OCI-LY7 (cell line): ENCODE measurements around the gene LPP.

Source experiments
- EZH2phosphoT487 ChIP-seq: fragments of 200-600 bp; sonication (generic); IDR thresholded peaks from 2 replicates; pipeline ENCODE4 v1.6.1; 2018; ENCODE audit warnings: low read depth, borderline replicate concordance, mild to moderate bottlenecking, mixed run types, antibody characterized with exemption, low read length, moderate library complexity, mixed read lengths
- TF ChIP-seq, protein P1 (sequence below): fragments of 200-600 bp; sonication (generic); conservative IDR thresholded peaks from 2 replicates; pipeline ENCODE4 v1.5.1; 2014; ENCODE audit warnings: mild to moderate bottlenecking, antibody characterized with exemption, low read length, moderate library complexity, mixed read lengths

DNA sequence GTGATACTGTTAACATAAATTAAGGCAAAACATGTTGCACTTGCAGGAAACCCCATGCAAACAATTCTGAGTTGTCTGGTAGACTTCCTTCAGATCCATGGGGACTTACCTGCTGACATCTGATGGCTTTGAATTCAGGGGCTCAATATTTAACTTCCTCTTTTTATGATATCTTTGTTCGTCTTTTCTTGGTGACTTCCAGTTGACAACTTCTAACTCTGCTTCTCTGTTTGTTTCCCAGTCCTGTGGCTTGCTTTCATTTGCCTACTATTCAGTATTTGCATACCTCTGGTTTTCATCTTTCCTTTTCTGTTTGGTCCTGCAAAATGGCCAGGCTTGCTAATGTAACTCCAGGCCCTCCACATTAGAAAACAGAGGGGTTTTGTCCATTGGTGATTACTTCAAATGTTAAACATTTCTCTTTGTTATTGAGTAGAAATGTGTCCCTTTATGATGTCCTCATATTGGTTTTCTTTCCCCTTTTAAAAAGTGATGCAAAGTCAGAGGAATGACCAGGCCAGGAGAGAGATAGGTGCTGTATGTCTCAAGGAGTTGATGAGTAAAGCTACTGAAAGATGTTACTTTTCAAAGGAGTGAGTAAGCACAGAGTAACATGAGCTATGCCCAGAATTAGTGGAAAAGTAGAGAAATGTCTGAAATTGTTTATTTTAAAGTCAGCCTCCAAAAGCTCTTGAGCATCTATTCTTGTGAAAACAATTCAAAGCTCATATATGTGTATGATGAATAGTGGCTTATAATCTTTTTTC, 335.9 kb downstream of the LPP start:
- TF ChIP-seq, protein P1, sequence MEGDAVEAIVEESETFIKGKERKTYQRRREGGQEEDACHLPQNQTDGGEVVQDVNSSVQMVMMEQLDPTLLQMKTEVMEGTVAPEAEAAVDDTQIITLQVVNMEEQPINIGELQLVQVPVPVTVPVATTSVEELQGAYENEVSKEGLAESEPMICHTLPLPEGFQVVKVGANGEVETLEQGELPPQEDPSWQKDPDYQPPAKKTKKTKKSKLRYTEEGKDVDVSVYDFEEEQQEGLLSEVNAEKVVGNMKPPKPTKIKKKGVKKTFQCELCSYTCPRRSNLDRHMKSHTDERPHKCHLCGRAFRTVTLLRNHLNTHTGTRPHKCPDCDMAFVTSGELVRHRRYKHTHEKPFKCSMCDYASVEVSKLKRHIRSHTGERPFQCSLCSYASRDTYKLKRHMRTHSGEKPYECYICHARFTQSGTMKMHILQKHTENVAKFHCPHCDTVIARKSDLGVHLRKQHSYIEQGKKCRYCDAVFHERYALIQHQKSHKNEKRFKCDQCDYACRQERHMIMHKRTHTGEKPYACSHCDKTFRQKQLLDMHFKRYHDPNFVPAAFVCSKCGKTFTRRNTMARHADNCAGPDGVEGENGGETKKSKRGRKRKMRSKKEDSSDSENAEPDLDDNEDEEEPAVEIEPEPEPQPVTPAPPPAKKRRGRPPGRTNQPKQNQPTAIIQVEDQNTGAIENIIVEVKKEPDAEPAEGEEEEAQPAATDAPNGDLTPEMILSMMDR = no peak
- TF ChIP-seq EZH2phosphoT487 = no peak
